Stimulated activated CD4-positive, alpha-beta T cell treated with anti-CD3 and anti-CD28 coated beads, Interleukin-1b, Interleukin-23, amount 100 ng/mL, for 1 hour (primary cell): ENCODE measurements around the gene SLC35B1.
"Not testable (repeated sequence)": the region's sequence is repeated elsewhere in the genome, so short reads cannot be mapped to it uniquely, and the experiment has no call there.

Experiments
- DNase-seq, 2 donors: peaks; one replicate each; pipeline ENCODE4 v3.0.0-alpha.2; 2020; ENCODE audit warnings: low read depth in 2 of 2

SLC35B1 gene

DNA sequence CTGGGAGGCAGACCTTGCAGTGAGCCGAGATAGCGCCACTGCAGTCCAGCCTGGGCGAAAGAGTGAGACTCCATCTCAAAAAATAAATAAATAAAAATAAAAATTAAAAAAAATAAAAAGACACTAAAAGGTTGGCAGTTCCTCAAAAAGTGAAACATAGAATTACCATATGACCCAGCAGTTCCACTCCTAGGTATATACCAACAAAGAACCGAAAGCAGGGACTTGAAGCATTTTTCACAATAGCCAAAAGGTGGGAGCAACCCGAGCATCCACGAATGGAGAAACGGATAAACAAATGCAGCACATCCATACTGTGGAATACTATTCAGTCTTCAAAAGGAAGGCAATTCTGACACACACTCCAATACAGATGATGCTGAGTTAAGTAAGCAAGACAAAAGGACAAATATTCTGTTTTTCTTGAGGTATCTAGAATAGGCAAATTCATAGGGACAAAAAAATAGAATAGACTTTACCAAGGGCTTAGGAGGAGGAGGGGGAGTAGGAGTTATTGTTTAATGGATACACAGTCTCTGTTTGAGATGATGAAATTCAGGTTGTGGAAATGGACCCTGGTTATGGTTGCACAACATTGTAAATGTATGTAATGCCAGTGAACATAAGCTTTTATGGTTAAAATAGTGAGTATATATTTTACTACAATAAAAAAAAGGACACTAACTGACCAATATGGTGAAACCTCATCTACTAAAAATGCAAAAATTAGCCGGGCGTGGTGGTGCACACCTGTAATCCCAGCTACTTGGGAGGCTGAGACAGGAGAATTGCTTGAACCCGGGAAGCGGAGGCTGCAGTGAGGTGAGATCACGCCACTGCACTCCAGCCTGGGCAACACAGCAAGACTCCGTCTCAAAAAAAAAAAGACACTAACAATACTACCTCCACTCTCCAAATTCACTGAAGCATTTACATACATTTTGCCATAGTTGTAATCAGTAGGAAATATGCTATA lies 27.0 kb upstream of the SLC35B1 start:
- DNase-seq, result no peak

DNA sequence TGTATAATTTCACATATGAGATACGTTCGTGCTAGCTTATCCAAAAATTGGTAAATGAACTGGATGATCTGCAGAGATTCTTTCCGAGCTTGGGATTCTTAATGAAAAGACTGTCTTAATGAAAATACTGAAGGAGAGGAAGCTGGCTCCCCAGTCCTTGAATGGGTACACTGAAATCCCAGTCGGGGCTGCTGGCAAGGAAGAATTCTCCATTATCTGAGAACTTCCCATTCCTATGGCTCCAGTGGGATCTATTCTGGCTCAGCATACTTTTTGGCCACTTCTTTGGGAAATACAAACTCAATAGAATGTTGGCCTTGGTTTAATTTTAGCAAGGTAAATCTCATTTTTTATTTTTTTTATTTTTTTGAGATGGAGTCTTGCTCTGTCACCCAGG lies 23.7 kb upstream of the SLC35B1 start:
- DNase-seq, result no peak

DNA sequence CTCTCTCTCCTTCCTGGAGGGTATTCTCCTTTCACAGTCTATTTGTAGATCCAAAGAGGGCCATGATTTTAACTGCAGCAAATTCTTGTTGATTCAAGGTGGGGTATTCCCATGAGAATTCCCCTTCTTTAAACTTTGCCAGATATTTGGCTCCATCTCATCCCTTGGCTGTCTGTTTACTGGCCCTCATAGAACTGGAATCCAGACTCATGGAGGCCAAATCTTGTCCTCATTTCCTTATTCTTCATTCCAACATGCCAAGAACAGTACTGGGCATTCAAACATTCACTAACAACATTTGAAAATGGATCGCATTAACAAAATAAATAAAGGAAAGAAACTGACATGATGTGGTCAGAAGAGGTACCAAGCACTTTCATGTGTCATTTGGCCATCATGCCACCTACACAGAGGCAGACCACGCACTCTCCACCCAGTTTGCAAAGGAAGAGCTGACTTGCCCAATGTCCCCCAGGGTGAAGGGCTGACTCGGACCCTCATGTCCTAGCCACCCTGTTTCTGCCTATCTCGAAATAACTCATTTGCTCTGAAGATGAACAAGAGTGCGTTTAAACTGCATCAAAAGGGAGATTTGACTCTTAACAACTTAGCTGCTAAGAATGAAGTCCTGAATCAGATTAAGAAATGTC lies 23.1 kb upstream of the SLC35B1 start:
- no peak for DNase-seq

DNA sequence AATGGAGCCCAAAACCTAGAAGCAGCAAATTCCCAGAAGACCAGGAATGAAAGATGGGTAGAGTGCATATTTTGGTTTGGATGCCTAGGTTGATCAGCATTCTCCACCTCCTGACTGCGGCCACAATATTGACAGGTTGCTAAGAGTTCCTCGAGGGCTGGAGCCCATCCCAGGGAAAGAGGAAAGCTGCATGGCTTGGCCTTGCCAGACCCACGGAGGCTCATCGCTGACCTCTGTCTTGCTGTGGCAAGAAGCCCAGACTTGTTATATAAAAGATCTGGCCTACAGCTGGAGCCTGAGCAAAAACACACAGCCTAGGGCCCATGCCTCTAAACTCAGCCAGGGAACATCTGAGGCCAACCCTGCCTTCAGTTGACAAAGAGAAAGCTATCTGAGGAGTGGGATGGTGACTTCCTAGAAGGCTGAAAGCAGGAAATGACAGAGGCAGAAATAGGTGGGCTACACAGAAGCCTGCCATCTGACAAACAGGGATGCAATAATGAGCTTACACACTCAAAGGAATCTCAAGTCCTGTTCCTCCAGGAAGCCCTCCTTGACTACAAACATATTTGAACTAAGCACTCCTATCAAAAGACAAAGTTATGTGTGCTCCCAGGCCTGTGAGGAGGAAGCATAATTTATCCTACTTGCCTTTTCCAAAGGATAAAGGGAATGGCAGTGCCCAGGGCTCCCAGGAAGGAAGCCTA lies 22.5 kb upstream of the SLC35B1 start:
- no peak for DNase-seq

DNA sequence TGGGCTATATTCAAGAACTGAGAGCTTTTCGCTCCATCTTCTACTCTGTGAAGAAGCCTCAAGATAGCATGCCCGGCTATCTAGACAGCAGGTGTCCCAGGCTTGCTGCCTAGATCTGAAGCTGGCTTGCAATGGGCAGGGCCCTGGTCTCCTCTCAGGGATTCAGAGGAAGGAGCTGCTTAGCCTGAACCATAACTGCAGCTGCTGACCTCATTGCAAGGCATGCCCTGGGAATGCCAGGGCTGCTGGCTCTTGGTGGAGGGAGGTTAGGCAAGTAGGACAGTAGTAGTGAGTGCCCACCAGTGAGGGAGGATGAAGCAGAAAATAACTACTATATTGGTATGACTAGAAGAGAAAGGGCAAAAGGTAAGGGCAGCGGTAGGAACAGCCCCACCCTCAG lies 21.3 kb upstream of the SLC35B1 start:
- no peak for DNase-seq

DNA sequence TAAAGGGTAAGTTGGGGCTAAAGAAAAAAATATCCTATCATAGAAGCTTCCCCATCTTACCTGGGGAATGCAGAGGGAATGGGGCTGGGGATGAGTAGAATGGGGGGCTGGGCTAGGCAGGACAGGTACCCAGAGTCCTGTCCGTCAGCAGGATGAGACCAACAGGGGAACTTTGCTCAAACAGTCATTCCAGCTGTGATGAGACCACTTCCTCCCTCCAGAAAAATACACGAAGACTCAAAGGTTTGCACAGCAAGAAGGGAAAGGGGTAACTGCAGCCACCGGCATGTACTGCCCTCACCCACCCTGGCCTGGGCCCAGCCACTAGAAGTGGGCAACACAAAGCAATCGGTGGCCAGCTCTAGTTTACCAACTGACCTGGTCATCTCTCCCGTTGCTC lies 20.7 kb upstream of the SLC35B1 start:
- no peak for DNase-seq

DNA sequence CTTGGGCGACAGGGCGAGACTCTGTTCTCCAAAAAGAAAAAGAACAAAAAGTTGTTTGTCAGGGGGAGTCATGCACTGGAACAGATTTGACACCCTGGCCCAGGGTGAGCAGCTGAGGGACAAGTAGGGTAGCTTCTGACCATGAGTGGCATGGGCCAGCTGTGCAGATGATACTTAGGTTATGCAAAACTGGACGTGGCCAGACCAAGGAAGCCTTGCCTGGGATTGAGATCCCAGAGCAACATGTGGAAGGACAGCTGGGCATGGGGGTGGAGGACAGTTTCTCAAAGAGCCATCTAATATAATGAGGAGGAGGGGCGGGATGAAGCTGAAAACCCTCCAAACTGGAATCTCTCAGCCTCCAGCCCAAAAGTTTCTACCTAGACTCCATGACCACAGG lies 19.6 kb upstream of the SLC35B1 start:
- no peak for DNase-seq

DNA sequence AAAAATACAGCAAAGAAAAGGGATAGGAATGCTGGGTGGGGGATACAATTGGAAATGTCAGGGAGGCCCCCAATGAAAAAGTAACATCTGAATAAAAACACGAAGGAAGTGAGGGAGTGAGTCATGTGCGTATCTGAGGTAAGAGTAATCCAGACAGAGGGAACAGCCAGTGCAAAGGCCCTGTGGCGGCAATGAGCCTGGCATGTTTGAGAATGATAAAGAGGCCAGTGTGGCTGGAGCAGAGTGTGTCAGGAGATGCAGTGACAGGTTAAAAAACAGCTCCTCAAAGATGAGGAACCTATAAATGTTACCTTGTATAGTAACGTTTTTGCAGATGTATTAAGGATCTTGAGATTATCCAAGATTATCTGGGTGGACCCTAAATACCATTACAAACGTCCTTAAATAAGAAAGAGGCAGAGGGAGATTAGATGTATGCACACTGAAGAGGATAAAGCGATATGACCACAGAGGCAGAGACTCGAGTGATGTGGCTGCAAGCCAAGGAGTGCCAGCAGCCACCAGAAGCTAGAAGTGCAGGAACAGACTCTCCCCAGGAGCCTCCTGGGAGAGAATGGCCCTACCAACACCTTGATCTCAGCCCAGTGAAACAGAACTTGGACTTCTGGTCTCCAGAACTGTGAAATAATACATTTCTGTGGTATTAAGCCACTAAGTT lies 17.8 kb upstream of the SLC35B1 start:
- DNase-seq, result no peak

DNA sequence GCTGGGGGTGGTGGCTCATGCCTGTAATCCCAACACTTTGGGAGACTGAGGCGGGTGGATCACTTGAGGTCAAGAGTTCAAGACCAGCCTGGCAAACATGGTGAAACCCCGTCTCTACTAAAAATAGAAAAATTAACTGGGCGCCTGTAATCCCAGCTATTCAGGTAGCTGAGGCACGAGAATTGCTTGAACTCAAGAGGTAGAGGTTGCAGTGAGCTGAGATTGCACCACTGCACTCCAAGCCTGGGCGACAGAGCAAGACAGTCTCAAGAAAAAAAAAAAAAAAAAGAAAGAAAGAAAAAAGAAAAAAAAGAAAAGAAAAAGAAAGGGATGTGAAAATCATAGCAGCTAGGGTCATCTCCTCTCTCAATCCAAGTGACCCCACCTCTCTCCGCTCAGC lies 16.8 kb upstream of the SLC35B1 start:
- not testable (repeated sequence) for DNase-seq

DNA sequence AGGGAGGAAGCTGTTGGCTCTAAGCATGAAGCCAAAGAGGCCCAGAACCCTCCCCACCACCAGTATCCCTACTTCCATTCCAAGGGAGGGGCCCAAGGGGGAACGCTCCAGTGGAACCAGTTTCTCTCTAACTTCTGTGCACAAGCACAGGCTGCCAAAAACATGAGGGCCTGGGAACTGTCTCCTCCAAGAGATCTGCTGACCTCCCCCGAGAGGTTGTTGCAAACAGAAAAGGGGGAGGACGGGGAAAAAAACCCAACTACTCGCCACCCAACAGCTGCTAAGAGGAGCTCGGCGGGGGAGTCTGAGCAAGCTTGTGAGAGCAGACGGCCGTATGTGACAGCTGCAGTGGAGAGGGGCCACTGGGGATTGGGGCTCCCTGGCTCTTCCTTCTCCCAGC lies 15.7 kb upstream of the SLC35B1 start:
- no peak for DNase-seq

DNA sequence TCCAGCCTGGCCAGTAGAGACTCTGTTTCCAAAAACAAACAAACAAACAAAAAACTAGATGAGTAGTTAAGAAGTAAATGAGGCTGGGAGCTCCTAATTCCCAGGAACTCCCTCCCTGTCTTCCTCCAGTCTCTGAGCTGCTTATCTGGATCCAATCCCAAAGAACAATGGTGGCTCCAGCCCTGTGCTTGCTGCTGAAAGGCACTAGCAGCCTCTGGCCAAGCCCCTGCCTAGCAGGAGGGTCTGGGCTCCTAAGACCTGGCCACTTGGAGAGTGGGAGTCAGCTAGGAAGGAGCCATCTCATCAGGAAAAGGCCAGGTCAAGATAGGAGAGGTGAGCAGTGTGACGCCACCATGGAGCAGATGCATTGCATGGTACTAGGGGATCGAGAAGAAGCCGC lies 14.3 kb upstream of the SLC35B1 start:
- DNase-seq, result no peak

DNA sequence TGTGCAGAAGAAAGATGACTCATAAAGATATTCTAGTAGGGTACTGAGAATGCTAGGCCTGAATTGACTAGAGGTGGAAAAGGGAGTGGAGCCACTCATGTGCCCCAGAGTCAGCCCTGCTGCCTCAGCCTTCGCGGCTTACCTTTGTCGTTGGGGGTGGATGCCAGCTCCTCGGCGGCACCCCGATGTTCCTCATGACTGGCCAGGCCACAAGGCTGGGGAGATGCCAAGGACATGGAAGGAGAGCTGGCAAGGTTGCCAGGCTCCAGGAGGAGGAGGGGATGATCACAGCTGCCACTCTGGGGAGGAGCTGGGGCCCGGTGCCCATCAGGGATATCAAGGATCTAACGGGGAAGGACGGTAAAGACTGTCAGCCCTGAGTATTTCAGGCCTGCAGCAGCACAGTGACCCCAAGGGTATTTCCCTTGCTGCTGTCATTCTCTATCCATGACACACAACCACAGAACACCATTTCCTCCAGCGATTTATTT lies 9.7 kb upstream of the SLC35B1 start:
- no peak for DNase-seq

DNA sequence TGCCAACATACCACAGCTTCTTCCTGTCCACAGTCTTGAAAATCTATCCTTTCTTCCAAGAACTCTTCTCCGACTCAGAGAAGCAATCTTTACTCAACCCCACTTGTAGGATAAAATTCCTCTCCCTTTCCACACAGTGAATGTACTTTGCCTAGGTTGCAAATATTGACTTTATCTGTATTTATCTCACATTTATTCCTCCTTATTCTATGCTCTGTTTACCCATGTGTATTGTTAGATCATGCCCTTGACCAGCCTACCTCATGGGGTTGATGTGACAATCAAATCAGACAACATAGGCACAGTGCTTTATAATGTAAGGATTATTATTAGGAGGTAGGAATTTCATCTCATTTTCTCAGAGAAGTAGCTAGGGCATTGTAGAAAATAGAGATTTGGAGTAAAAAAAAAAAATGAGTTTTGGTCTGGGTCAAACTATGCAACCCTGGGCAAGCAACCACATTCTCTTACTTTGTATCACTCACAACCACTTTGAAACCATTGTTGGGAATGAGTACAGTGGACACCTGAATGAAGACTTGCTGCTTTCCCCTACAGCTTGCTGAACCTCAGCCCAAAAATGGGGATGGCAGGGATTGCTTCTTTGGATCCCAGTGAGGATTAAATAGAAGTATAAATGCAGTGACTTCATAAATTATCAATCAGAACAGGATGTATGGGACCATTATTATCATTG lies 9.1 kb upstream of the SLC35B1 start:
- no peak for DNase-seq

DNA sequence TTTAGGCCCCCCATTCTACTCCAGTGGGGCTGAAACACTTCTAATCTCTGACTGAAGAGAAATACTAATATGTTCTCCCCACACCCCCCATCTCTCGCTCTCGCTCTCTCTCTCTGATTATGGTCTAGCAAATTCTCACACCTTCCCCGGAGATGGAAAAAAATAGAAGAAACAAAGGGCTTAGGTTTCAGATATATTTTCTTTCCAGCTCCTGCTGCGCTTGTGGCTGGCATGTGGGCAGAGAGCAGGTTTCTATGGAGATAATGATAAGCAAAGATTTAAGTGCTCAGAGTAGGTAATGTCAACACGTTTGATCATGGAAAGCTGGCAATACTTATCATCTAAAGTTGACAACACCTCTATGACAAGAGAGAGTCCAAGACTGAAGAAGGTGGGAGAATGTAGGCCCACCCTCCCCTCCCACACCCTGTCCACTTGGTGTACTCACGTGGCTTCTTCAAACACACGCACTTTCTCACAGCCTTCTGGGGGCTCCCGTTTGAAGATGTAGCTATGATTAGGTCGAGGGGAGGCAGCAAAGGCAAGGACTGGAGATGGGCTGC lies 8.0 kb upstream of the SLC35B1 start:
- DNase-seq, result no peak

DNA sequence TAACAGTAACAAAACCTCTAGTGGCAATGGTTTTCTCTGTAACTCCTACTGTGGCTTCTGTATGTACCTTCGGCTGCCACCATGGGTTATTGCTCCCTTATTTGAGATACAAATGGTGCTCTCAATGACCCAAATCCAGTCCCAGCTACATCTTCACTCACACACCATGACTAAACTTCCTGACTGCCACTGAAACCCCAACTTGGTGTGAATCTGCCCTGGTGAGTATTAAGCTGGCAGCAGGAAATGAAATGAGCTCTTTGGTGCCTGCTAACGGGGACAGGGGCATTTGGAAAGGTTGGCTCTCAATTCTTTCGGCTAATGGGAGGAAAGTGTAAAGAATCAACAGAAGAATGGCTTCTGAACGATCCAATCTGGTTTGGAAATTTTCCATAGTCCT lies 7.5 kb upstream of the SLC35B1 start:
- DNase-seq, result no peak

DNA sequence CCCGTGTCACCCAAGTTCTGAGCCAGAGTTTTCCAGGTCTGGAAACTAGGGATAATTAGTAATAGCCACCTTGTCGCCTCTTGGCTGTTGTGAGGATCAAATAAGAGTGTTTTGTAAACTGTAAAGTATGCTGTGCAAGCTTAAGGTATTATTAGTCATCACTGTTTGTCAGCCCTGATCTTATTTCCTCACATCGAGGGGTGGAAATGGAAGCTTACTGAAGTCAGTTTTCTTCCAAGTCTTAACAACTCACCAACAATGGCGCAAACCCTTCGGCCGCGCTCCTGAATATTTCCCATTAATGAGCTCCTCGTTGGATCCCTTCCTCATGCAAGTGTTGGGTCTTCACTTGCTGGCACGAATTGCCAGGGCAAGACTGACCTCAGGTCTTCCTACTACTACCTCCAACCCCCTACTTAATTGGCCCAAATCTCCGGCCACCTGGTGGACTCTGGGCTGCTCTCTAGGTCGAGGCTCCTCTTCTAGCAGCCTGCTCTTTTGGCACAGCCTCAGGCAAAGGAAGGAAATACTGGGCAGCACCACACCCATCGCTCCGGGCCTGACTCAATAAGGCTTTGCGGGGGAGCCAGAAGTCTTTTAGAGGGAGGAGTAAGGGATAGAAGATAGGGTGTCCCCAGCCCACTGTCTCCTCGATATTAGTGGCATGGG lies 885 bp upstream of the SLC35B1 start:
- DNase-seq, result no peak

DNA sequence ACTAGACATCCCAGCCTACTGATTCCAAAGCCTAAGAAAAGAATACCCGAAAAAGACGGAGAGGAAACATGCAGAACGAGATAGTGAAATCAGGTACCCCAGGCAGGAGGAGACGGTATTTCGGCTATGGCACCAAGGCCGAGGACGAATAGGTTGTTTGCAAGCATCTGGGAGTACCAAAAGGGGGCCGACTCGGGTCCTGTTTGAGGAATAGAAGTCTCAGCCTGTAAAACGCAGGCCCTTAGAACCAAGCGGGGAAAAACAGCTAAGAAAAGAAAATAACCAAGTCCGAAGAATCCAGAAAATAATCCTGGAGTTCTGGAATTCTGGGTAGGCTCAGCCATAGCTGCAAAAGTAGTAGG lies 537 bp downstream of the SLC35B1 start:
- no peak for DNase-seq

DNA sequence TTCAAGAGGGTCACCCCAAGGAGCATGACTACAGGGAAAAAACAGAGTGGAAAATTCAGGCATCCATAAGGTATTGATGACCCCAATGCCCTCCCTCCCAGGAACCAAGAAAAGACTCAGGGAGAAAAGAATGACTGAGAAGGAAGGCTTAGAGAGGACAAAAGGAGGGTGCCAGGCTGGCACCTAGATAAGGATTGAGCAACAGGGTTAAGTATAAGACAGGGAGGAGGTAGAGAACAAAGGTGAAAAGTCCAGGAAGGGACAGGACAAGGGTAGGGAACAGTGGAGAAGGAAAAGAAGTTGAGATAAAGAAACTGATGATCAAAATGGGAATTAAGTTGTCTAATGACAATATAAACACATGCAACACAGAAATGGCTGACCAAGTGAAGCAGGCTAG lies 2.5 kb downstream of the SLC35B1 start:
- DNase-seq, result no peak

DNA sequence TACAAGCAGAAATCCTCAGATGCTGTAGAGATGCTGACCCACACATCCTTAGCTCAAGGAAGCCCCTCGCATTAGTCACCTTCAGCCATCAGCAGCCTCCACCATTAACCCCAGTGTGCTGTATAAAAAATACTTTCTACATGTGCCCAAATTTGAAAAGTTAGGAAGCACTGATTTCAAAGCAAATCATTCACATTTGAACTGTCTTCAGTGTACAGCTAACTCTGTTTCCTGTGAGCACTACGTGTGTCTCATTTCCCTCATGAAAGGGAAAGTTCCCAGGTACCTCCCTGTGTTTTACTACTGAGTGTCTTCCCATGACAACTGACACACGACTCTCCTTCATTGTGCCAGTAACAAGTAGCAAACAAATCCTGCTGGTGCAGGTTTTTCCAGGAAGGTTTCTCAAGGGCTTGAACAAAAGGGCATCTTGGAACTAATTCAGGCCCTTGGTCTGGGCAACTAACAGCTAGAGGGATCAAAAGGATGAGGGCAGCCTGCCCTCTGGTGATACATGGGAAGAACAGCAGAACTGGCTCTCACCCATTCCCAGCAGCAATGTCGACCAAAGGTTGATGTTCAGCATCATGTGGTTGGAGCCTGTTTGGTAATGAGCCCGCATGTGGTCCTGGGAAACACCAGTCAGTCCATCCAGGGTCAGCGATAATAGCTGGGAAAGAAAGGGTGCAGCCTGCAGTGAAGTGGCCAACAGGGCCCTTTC lies 4.0 kb downstream of the SLC35B1 start:
- DNase-seq, result no peak

DNA sequence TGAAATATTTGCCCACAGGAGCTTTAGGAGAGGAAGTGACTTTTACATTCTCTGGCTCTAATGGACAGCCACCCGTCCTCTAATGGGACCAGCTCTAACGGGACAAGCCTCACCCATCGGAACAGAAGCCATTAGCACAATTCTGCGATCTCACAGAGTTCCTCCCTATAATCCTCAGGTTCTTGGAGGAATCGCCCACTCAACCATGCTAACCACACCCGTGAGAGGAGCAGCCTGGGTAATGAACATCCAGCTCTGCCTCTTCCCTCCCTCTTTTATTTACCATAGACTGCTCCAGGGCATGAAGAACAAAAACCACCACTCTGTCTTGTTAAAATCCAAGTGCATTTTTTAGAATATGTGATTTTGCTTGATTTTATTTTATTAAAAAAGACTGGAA lies 6.8 kb downstream of the SLC35B1 start:
- DNase-seq, result no peak
